ENCODE data around the gene SLC6A7. TPM values are rescaled to one million over a fixed set of nuclear protein-coding genes. Genes with fewer than 3 reads are reported as not detected.

Gene SLC6A7
- polyA plus RNA-seq, 1 of the 3 experiments (the other 2 are of a cell fraction), result not detected

GRCh38 chr5:150177721-150178120 lies 12.1 kb upstream of the SLC6A7 start:
- no peak overlapping the region for H3K4me3 ChIP-seq (ENCODE audit: low read depth in 2 of 2, low read length in 1 of 2)
- no peaks in the 10 kb centered on the region for H3K79me2 ChIP-seq (ENCODE audit: insufficient read depth)
- no peak overlapping the region for H2AFZ ChIP-seq (ENCODE audit: low read depth)
- H3K4me1 ChIP-seq (ENCODE audit: control insufficient read depth in 1 of 2, insufficient read depth in 2 of 2, low read depth in 1 of 2, low read length in 1 of 2), result no peaks in the 10 kb centered on the region; a peak in 1 of 4 replicates
- no peak for DNase-seq
- no peaks in the 10 kb centered on the region for H3K27me3 ChIP-seq (ENCODE audit: insufficient read depth)
- H3K4me2 ChIP-seq, result no peak overlapping the region
- H3K27ac ChIP-seq (ENCODE audit: low read depth in 2 of 2, low read length in 1 of 2), result no peak overlapping the region
- H3F3A ChIP-seq (replicated peaks; ENCODE audit: insufficient read depth), result no peaks in the 10 kb centered on the region
- CTCF ChIA-PET, result interaction anchor here (0.6 to 10.7 kb wide), 5 partner anchors 9 to 265 kb away, joined by 3 to 90 read pairs (median 3); no protein-coding TSS in a partner anchor
- no peak overlapping the region for H3K9ac ChIP-seq
- POLR2A ChIA-PET, result no interaction called here
- WGBS (ENCODE audit: low lambda C conversion rate), result 81% methylated on average over 3 of the region's 4 CpGs
- H3K36me3 ChIP-seq (replicated peaks in 1 of 2; ENCODE audit: control insufficient read depth in 1 of 2, insufficient read depth in 2 of 2, low read length in 1 of 2), result no peaks in the 10 kb centered on the region
- H3K9me2 ChIP-seq, result no peaks in the 10 kb centered on the region
- no peak for TF ChIP-seq CHD2 (IDR thresholded peaks at IDR 0.05; ENCODE audit: low read length, partially characterized antibody)
- no peak for TF ChIP-seq MAX (IDR thresholded peaks at IDR 0.05; ENCODE audit: low read depth)
- TF ChIP-seq RAD21 (IDR thresholded peaks at IDR 0.05; ENCODE audit: low read length), result no peak
- TF ChIP-seq FOSL2 (IDR thresholded peaks at IDR 0.05; ENCODE audit: borderline replicate concordance, low read depth), result no peak
- no peak for TF ChIP-seq TCF12 (IDR thresholded peaks at IDR 0.05)
- no peak for TF ChIP-seq ELF1 (IDR thresholded peaks at IDR 0.05)
- TF ChIP-seq USF2 (IDR thresholded peaks at IDR 0.05; ENCODE audit: borderline replicate concordance, low read depth, low read length), result no peak
- TF ChIP-seq GATA2 (CRISPR knock-in tag; IDR thresholded peaks at IDR 0.05), result no peak
- TF ChIP-seq YY1 (IDR thresholded peaks at IDR 0.05; ENCODE audit: low read depth), result no peak
- no peak for TF ChIP-seq RCOR1 (IDR thresholded peaks at IDR 0.05; ENCODE audit: low read length)
- TF ChIP-seq, protein P1, sequence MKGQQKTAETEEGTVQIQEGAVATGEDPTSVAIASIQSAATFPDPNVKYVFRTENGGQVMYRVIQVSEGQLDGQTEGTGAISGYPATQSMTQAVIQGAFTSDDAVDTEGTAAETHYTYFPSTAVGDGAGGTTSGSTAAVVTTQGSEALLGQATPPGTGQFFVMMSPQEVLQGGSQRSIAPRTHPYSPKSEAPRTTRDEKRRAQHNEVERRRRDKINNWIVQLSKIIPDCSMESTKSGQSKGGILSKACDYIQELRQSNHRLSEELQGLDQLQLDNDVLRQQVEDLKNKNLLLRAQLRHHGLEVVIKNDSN (IDR thresholded peaks at IDR 0.05; ENCODE audit: borderline replicate concordance, low read depth), result no peak
- TF ChIP-seq, protein P2, sequence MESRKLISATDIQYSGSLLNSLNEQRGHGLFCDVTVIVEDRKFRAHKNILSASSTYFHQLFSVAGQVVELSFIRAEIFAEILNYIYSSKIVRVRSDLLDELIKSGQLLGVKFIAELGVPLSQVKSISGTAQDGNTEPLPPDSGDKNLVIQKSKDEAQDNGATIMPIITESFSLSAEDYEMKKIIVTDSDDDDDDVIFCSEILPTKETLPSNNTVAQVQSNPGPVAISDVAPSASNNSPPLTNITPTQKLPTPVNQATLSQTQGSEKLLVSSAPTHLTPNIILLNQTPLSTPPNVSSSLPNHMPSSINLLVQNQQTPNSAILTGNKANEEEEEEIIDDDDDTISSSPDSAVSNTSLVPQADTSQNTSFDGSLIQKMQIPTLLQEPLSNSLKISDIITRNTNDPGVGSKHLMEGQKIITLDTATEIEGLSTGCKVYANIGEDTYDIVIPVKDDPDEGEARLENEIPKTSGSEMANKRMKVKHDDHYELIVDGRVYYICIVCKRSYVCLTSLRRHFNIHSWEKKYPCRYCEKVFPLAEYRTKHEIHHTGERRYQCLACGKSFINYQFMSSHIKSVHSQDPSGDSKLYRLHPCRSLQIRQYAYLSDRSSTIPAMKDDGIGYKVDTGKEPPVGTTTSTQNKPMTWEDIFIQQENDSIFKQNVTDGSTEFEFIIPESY (IDR thresholded peaks at IDR 0.05; ENCODE audit: borderline replicate concordance, low read depth), result no peak
- no peaks in the 10 kb centered on the region for H4K20me1 ChIP-seq (ENCODE audit: insufficient read depth)
- no peaks in the 10 kb centered on the region for H3K9me3 ChIP-seq

DNA sequence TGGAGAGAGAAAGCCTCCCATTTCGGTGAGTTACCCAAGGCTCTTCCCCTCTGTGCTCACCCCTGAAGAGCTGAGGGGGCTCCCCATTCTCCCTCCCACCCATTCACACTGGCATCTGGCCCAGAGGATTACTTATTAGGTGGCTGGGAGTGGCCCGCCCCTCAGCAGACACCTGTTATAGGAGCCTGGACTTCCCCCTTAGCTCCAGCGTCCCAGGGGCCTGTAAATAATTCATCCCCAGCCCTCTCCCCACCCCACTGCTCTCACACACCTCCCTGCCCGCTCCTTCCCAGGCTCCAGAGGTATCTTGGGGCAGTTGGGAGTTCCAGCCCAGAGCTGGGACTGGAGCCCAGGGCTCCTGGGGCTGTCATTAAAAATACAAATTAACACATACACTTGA lies 11.6 kb upstream of the SLC6A7 start:
- H3K9ac ChIP-seq, result no peak overlapping the region
- WGBS (ENCODE audit: low lambda C conversion rate), result 47% methylated on average over 4 of the region's 4 CpGs
- H3K4me1 ChIP-seq (ENCODE audit: control insufficient read depth in 1 of 2, insufficient read depth in 2 of 2, low read depth in 1 of 2, low read length in 1 of 2), result no peaks in the 10 kb centered on the region; a peak in 1 of 4 replicates
- no peak overlapping the region for H3K4me3 ChIP-seq (ENCODE audit: low read depth in 2 of 2, low read length in 1 of 2)
- no peaks in the 10 kb centered on the region for H3K36me3 ChIP-seq (replicated peaks in 1 of 2; ENCODE audit: control insufficient read depth in 1 of 2, insufficient read depth in 2 of 2, low read length in 1 of 2)
- no peaks in the 10 kb centered on the region for H3K9me2 ChIP-seq
- no peaks in the 10 kb centered on the region for H4K20me1 ChIP-seq (ENCODE audit: insufficient read depth)
- H2AFZ ChIP-seq (ENCODE audit: low read depth), result no peak overlapping the region
- no peak overlapping the region for H3K27ac ChIP-seq (ENCODE audit: low read depth in 2 of 2, low read length in 1 of 2)
- ChIA-PET CTCF (interaction anchor here (0.6 to 10.7 kb wide), 5 partner anchors 10 to 49 kb away, joined by 3 to 90 read pairs (median 3); no protein-coding TSS in a partner anchor), POLR2A (interaction anchor here (1.0 kb wide), 1 partner anchor 15 kb away, joined by 4 read pairs; no protein-coding TSS in a partner anchor)
- H3K9me3 ChIP-seq, result no peaks in the 10 kb centered on the region
- H3K79me2 ChIP-seq (ENCODE audit: insufficient read depth), result no peaks in the 10 kb centered on the region
- no peak for TF ChIP-seq SIN3A (IDR thresholded peaks at IDR 0.05; ENCODE audit: borderline replicate concordance, low read depth, low read length)
- TF ChIP-seq MEF2A (IDR thresholded peaks at IDR 0.05; ENCODE audit: borderline replicate concordance, low read depth), result no peak
- no peaks in the 10 kb centered on the region for H3K27me3 ChIP-seq (ENCODE audit: insufficient read depth)
- no peaks in the 10 kb centered on the region for H3F3A ChIP-seq (replicated peaks; ENCODE audit: insufficient read depth)
- H3K4me2 ChIP-seq, result no peak overlapping the region
- DNase-seq, result no peak
